GM23338 (cell line): ENCODE results near the gene PCSK7.

Source experiments
- CREB1 ChIP-seq: fragments of 250-450 bp; sonication (Bioruptor Pico); IDR thresholded peaks from 2 replicates; pipeline ENCODE4 v1.5.0; 2020; ENCODE audit warnings: low read depth, mild to moderate bottlenecking, moderate library complexity
- ETS1 ChIP-seq: IDR thresholded peaks from 2 replicates; pipeline ENCODE4 v1.6.1; 2016; ENCODE audit warnings: antibody characterized with exemption
- EZH2 ChIP-seq: fragments of 200-600 bp; sonication (generic); IDR thresholded peaks from one replicate; pipeline ENCODE4 v1.8.0; 2017; ENCODE audit warnings: antibody characterized with exemption, mild to moderate bottlenecking, low read depth; ENCODE audit not compliant: unreplicated experiment
- EZH2phosphoT487 ChIP-seq: fragments of 200-600 bp; sonication (generic); IDR thresholded peaks from one replicate; pipeline ENCODE4 v1.8.1; 2018; ENCODE audit warnings: antibody characterized with exemption; ENCODE audit not compliant: unreplicated experiment
- JUNB ChIP-seq: IDR thresholded peaks from one replicate; pipeline ENCODE4 v1.6.1; 2016; ENCODE audit warnings: antibody characterized with exemption; ENCODE audit not compliant: unreplicated experiment
- NANOG ChIP-seq: IDR thresholded peaks from 2 replicates; pipeline ENCODE4 v1.6.1; 2016; ENCODE audit warnings: antibody characterized with exemption, borderline replicate concordance
- POLR2AphosphoS5 ChIP-seq: IDR thresholded peaks from 2 replicates; pipeline ENCODE4 v1.6.1; 2016; ENCODE audit warnings: antibody characterized with exemption, low read depth
- REST ChIP-seq: IDR thresholded peaks from one replicate; pipeline ENCODE4 v1.6.1; 2018; ENCODE audit warnings: antibody characterized with exemption; ENCODE audit not compliant: unreplicated experiment
- STAT1 ChIP-seq: IDR thresholded peaks from one replicate; pipeline ENCODE4 v1.6.1; 2016; ENCODE audit warnings: antibody characterized with exemption; ENCODE audit not compliant: unreplicated experiment
- ZNF114 ChIP-seq: fragments of 250-450 bp; sonication (Bioruptor Pico); IDR thresholded peaks from 2 replicates; pipeline ENCODE4 v1.5.0; 2020; ENCODE audit warnings: mild to moderate bottlenecking, moderate library complexity
- ZNF331 ChIP-seq: fragments of 250-450 bp; sonication (Bioruptor Pico); IDR thresholded peaks from 2 replicates; pipeline ENCODE4 v1.5.0; 2020; ENCODE audit warnings: low read depth, mild to moderate bottlenecking, moderate library complexity
- TF ChIP-seq, protein P1 (sequence below), 2 experiments: fragments of 200-600 bp in 1 of 2; sonication (generic) in 1 of 2; conservative IDR thresholded peaks; 2 replicates each; pipeline versions ENCODE4 v1.5.1 to v1.6.1; 2016 to 2017; ENCODE audit warnings: antibody characterized with exemption in 2 of 2, low read depth in 2 of 2, mild to moderate bottlenecking in 2 of 2, moderate library complexity in 1 of 2

DNA sequence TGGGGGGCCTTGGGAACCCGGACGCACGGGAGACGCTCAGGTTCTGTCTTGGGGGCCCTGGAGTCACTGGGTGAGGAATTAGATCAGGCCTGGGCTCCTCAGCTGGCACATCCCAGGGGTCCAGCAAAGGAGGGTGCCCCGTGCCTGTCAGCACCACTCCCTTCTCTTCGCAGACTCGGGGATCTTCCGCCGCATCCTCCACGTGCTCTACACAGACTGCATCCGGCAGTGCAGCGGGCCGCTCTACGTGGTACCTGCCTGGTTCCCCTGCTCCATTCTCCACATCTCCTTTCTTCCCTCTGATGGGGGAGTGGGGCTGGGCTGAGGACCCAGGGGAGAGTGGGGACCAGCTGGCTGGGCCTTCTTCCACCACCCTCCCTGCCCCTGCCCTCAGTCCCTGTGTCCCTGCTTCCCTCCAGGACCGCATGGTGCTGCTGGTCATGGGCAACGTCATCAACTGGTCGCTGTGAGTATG is 39.4 kb downstream of the PCSK7 start:
- TF ChIP-seq, protein P1, sequence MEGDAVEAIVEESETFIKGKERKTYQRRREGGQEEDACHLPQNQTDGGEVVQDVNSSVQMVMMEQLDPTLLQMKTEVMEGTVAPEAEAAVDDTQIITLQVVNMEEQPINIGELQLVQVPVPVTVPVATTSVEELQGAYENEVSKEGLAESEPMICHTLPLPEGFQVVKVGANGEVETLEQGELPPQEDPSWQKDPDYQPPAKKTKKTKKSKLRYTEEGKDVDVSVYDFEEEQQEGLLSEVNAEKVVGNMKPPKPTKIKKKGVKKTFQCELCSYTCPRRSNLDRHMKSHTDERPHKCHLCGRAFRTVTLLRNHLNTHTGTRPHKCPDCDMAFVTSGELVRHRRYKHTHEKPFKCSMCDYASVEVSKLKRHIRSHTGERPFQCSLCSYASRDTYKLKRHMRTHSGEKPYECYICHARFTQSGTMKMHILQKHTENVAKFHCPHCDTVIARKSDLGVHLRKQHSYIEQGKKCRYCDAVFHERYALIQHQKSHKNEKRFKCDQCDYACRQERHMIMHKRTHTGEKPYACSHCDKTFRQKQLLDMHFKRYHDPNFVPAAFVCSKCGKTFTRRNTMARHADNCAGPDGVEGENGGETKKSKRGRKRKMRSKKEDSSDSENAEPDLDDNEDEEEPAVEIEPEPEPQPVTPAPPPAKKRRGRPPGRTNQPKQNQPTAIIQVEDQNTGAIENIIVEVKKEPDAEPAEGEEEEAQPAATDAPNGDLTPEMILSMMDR (conservative IDR thresholded peaks at IDR 0.05; ENCODE audit: low read depth in 2 of 2) = no peak
- TF ChIP-seq JUNB (no peak), REST (no peak), NANOG (no peak), POLR2AphosphoS5 (no peak), CREB1 (CRISPR knock-in tag) (no peak), ZNF331 (CRISPR knock-in tag) (no peak), EZH2 (no peak), ETS1 (no peak), ZNF114 (CRISPR knock-in tag) (no peak), EZH2phosphoT487 (no peak), STAT1 (no peak)
